ENCODE results near the gene HEYL. TPM values are rescaled to one million over a fixed set of nuclear protein-coding genes. Genes with fewer than 3 reads are reported as not detected.

HEYL gene
- total RNA-seq, 1 donor from 2014 or later = 4.9 TPM

- Mint-ChIP-seq H3K36me3 (ENCODE audit: low read depth) (no peaks in the 10 kb centered on the region), H3K9me3 (no peaks in the 10 kb centered on the region), H3K4me1 (peaks cover 60% of the 10 kb centered on the region), H3K27me3 (ENCODE audit: low read depth) (peaks cover 38% of the 10 kb centered on the region), H3K4me3 (no peak overlapping the region), H3K27ac (ENCODE audit: unreplicated experiment) (no peak overlapping the region)
- no peak for DNase-seq (ENCODE audit: low read depth, low spot score)
- TF ChIP-seq CTCF (conservative IDR thresholded peaks at IDR 0.05) = no peak
These were observed 4.1 kb downstream of the HEYL start for GRCh38 chr1:39635205-39635870.

- no peak for TF ChIP-seq CTCF (conservative IDR thresholded peaks at IDR 0.05)
- no peaks in the 10 kb centered on the region for H3K36me3 Mint-ChIP-seq (ENCODE audit: low read depth)
- no peak overlapping the region for H3K27ac Mint-ChIP-seq (ENCODE audit: unreplicated experiment)
- H3K9me3 Mint-ChIP-seq = no peaks in the 10 kb centered on the region
- H3K4me1 Mint-ChIP-seq = peaks cover 53% of the 10 kb centered on the region
- peak overlapping the region; percentile 45 for H3K4me3 Mint-ChIP-seq
- H3K27me3 Mint-ChIP-seq (ENCODE audit: low read depth) = peaks cover 23% of the 10 kb centered on the region
- no peak for DNase-seq (ENCODE audit: low read depth, low spot score)
These were observed 6.0 kb downstream of the HEYL start for GRCh38 chr1:39633422-39633821.

GRCh38 chr1:39632682-39633417 lies 6.6 kb downstream of the HEYL start:
- H3K27ac Mint-ChIP-seq (ENCODE audit: unreplicated experiment) = no peak overlapping the region
- TF ChIP-seq CTCF (conservative IDR thresholded peaks at IDR 0.05) = no peak
- peaks cover 18% of the 10 kb centered on the region for H3K27me3 Mint-ChIP-seq (ENCODE audit: low read depth)
- DNase-seq (ENCODE audit: low read depth, low spot score) = peak; percentile 60
- peak overlapping the region; percentile 45 for H3K4me3 Mint-ChIP-seq
- peaks cover 47% of the 10 kb centered on the region for H3K4me1 Mint-ChIP-seq
- no peaks in the 10 kb centered on the region for H3K9me3 Mint-ChIP-seq
- H3K36me3 Mint-ChIP-seq (ENCODE audit: low read depth) = no peaks in the 10 kb centered on the region

- H3K4me3 Mint-ChIP-seq = no peak overlapping the region
- H3K27ac Mint-ChIP-seq (ENCODE audit: unreplicated experiment) = no peak overlapping the region
- H3K36me3 Mint-ChIP-seq (ENCODE audit: low read depth) = no peaks in the 10 kb centered on the region
- DNase-seq (ENCODE audit: low read depth, low spot score) = no peak
- H3K4me1 Mint-ChIP-seq = peaks cover 42% of the 10 kb centered on the region
- H3K9me3 Mint-ChIP-seq = no peaks in the 10 kb centered on the region
- H3K27me3 Mint-ChIP-seq (ENCODE audit: low read depth) = peaks cover 13% of the 10 kb centered on the region
- TF ChIP-seq CTCF (conservative IDR thresholded peaks at IDR 0.05) = no peak
These were observed 7.1 kb downstream of the HEYL start for GRCh38 chr1:39632323-39632681.

- no peaks in the 10 kb centered on the region for H3K36me3 Mint-ChIP-seq (ENCODE audit: low read depth)
- peaks cover 12% of the 10 kb centered on the region for H3K27me3 Mint-ChIP-seq (ENCODE audit: low read depth)
These were observed 7.8 kb downstream of the HEYL start for GRCh38 chr1:39631361-39632322.

More at GRCh38 chr1:39631361-39632322, 7.8 kb downstream of the HEYL start:
- Mint-ChIP-seq H3K27ac (ENCODE audit: unreplicated experiment) (no peak overlapping the region), H3K9me3 (no peaks in the 10 kb centered on the region), H3K4me1 (peaks cover 35% of the 10 kb centered on the region), H3K4me3 (no peak overlapping the region)
- no peak for TF ChIP-seq CTCF (conservative IDR thresholded peaks at IDR 0.05)
- no peak for DNase-seq (ENCODE audit: low read depth, low spot score)

All from neural crest cell (in vitro differentiated cells).